Measurements from ENCODE around the gene UBE2Q2. TPM values are rescaled to one million over a fixed set of nuclear protein-coding genes. Genes with fewer than 3 reads are reported as not detected.
A peak's percentile ranks its signal among the peaks of the same experiment; 100 is the strongest.

Gene UBE2Q2
- total RNA-seq, 1 donor from 2014 or later: 47.7 TPM

DNA sequence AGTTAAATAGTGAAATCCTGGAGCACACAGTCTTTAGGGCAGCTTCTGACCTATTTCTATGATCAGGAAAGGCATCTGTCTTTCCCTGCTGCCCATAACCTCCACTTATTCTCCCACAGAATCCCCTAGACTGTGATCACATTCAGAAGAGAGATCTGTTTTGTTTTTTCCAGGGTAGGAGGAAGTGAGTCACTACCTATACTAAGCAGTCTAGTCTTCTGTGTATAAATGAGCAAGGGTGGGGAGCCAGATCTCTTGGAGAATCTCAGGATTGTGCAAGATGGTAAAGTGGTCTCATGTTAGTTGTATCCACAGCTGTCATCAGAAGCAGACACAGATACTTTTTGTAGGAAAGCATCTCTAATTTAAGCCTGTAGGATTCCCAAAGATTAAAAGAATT lies 48.6 kb downstream of the UBE2Q2 start:
- no peaks in the 10 kb centered on the region for H3K9me3 Mint-ChIP-seq (ENCODE audit: unreplicated experiment)
- Histone ChIP-seq H2AFZ (ENCODE audit: low read depth, low read length) (peak overlapping the region; percentile 3), H3K36me3 (ENCODE audit: insufficient read depth, low read length) (peaks cover 6% of the 10 kb centered on the region)

DNA sequence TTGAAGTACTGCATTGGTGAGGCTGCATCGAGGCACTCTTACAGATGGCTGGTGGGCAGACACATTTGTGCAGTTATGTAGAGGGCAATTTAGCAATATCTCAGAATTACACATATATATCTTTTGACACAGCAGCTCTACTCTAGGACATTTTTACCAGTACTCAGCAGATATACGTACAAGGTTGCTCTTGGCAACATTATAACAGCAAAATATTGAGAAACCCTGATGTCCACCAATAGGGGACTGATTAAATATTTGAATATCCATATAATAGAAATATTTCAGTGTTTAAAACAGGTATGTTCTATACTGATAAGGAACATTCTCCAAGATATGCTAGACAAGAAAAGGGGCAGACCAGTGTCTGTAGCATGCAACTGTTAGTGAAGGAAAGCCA lies 52.5 kb downstream of the UBE2Q2 start:
- no peaks in the 10 kb centered on the region for H4K20me1 ChIP-seq (ENCODE audit: insufficient read depth, low read length)
- TF ChIP-seq, protein P1, sequence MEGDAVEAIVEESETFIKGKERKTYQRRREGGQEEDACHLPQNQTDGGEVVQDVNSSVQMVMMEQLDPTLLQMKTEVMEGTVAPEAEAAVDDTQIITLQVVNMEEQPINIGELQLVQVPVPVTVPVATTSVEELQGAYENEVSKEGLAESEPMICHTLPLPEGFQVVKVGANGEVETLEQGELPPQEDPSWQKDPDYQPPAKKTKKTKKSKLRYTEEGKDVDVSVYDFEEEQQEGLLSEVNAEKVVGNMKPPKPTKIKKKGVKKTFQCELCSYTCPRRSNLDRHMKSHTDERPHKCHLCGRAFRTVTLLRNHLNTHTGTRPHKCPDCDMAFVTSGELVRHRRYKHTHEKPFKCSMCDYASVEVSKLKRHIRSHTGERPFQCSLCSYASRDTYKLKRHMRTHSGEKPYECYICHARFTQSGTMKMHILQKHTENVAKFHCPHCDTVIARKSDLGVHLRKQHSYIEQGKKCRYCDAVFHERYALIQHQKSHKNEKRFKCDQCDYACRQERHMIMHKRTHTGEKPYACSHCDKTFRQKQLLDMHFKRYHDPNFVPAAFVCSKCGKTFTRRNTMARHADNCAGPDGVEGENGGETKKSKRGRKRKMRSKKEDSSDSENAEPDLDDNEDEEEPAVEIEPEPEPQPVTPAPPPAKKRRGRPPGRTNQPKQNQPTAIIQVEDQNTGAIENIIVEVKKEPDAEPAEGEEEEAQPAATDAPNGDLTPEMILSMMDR (IDR thresholded peaks at IDR 0.05; ENCODE audit: insufficient read depth, low read depth, low read length): no peak
- no peak for TF ChIP-seq EZH2 (IDR thresholded peaks at IDR 0.05; ENCODE audit: insufficient read depth, low read length)

More for the DNA sequence above, 48.6 kb downstream of the UBE2Q2 start:
- H3K27me3 Mint-ChIP-seq (ENCODE audit: low read depth, unreplicated experiment): no peaks in the 10 kb centered on the region
- peaks cover 15% of the 10 kb centered on the region for H3K4me1 ChIP-seq (ENCODE audit: insufficient read depth, low read length)
- peak overlapping the region; percentile 68 for H3K4me3 Mint-ChIP-seq (ENCODE audit: unreplicated experiment)
- H4K20me1 ChIP-seq (ENCODE audit: insufficient read depth, low read length): no peaks in the 10 kb centered on the region
- H3K9me3 ChIP-seq (ENCODE audit: insufficient read depth, low read depth, low read length): no peaks in the 10 kb centered on the region
- no peaks in the 10 kb centered on the region for H3K27me3 ChIP-seq (ENCODE audit: insufficient read depth, low read length)
- H3K4me3 ChIP-seq (ENCODE audit: insufficient read depth, low read depth, low read length): peak overlapping the region; percentile 2
- peak overlapping the region; percentile 89 for H3K27ac ChIP-seq (ENCODE audit: low read depth, low read length)
- peak overlapping the region; percentile 77 for H3K4me2 ChIP-seq (ENCODE audit: low read length)
- peak overlapping the region; percentile 94 for H3K27ac Mint-ChIP-seq (ENCODE audit: unreplicated experiment)
- H3K9ac ChIP-seq (ENCODE audit: low read length): peak overlapping the region; percentile 71
- peaks cover 32% of the 10 kb centered on the region for H3K4me1 Mint-ChIP-seq (ENCODE audit: low read depth, unreplicated experiment)
- TF ChIP-seq, protein P1 (IDR thresholded peaks at IDR 0.05; ENCODE audit: insufficient read depth, low read depth, low read length): no peak
- TF ChIP-seq EZH2 (IDR thresholded peaks at IDR 0.05; ENCODE audit: insufficient read depth, low read length): no peak
- peak; percentile 90 for DNase-seq (ENCODE audit: low read depth)
- peaks cover 18% of the 10 kb centered on the region for H3K36me3 Mint-ChIP-seq (ENCODE audit: low read depth, unreplicated experiment)
- no peak for FAIRE-seq
- peaks cover 16% of the 10 kb centered on the region for H3K79me2 ChIP-seq (ENCODE audit: insufficient read depth, low read length)

DNA sequence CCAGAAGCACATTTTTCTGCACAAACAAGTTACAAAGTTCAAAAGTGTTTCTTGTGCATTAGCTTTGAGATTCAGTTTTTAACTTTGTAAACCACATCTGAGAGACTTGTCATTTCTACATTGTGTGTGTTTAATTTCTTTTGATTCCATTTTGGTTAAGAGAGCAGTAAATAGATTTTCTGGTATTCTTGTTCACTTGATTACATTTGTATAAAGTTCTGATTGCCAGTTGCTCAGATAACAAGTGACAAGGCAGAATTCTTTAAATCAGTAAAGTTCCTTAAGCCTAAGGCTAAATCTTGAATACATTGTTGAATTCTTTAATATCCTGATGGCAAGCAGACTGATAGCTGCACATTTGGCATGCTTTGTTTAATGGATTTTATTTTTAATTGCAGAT lies 57.3 kb downstream of the UBE2Q2 start:
- Histone ChIP-seq H3K79me2 (ENCODE audit: insufficient read depth, low read length) (peaks cover 18% of the 10 kb centered on the region), H3K4me3 (ENCODE audit: insufficient read depth, low read depth, low read length) (no peak overlapping the region), H3K36me3 (ENCODE audit: insufficient read depth, low read length) (peaks cover 9% of the 10 kb centered on the region), H4K20me1 (ENCODE audit: insufficient read depth, low read length) (peaks cover 10% of the 10 kb centered on the region), H3K27me3 (ENCODE audit: insufficient read depth, low read length) (no peaks in the 10 kb centered on the region), H3K4me1 (ENCODE audit: insufficient read depth, low read length) (peaks cover 13% of the 10 kb centered on the region), H3K9ac (ENCODE audit: low read length) (no peak overlapping the region), H3K27ac (ENCODE audit: low read depth, low read length) (no peak overlapping the region), H3K4me2 (ENCODE audit: low read length) (no peak overlapping the region), H3K9me3 (ENCODE audit: insufficient read depth, low read depth, low read length) (no peaks in the 10 kb centered on the region), H2AFZ (ENCODE audit: low read depth, low read length) (no peak overlapping the region)
- DNase-seq (ENCODE audit: low read depth): no peak
- Mint-ChIP-seq H3K9me3 (ENCODE audit: unreplicated experiment) (no peaks in the 10 kb centered on the region), H3K27me3 (ENCODE audit: low read depth, unreplicated experiment) (no peaks in the 10 kb centered on the region), H3K36me3 (ENCODE audit: low read depth, unreplicated experiment) (peaks cover 7% of the 10 kb centered on the region), H3K4me3 (ENCODE audit: unreplicated experiment) (no peak overlapping the region), H3K4me1 (ENCODE audit: low read depth, unreplicated experiment) (peaks cover 28% of the 10 kb centered on the region), H3K27ac (ENCODE audit: unreplicated experiment) (no peak overlapping the region)
- no peak for TF ChIP-seq EZH2 (IDR thresholded peaks at IDR 0.05; ENCODE audit: insufficient read depth, low read length)
- TF ChIP-seq, protein P1 (IDR thresholded peaks at IDR 0.05; ENCODE audit: insufficient read depth, low read depth, low read length): no peak
- FAIRE-seq: no peak

More for the DNA sequence above, 52.5 kb downstream of the UBE2Q2 start:
- Histone ChIP-seq H3K4me1 (ENCODE audit: insufficient read depth, low read length) (peaks cover 13% of the 10 kb centered on the region), H3K79me2 (ENCODE audit: insufficient read depth, low read length) (no peaks in the 10 kb centered on the region), H2AFZ (ENCODE audit: low read depth, low read length) (no peak overlapping the region), H3K4me3 (ENCODE audit: insufficient read depth, low read depth, low read length) (no peak overlapping the region), H3K4me2 (ENCODE audit: low read length) (no peak overlapping the region), H3K27ac (ENCODE audit: low read depth, low read length) (no peak overlapping the region), H3K27me3 (ENCODE audit: insufficient read depth, low read length) (no peaks in the 10 kb centered on the region), H3K9ac (ENCODE audit: low read length) (no peak overlapping the region), H3K36me3 (ENCODE audit: insufficient read depth, low read length) (peaks cover 14% of the 10 kb centered on the region), H3K9me3 (ENCODE audit: insufficient read depth, low read depth, low read length) (no peaks in the 10 kb centered on the region)
- no peak overlapping the region for H3K27ac Mint-ChIP-seq (ENCODE audit: unreplicated experiment)
- peaks cover 3% of the 10 kb centered on the region for H3K36me3 Mint-ChIP-seq (ENCODE audit: low read depth, unreplicated experiment)
- no peaks in the 10 kb centered on the region for H3K27me3 Mint-ChIP-seq (ENCODE audit: low read depth, unreplicated experiment)
- H3K4me3 Mint-ChIP-seq (ENCODE audit: unreplicated experiment): no peak overlapping the region
- peaks cover 17% of the 10 kb centered on the region for H3K4me1 Mint-ChIP-seq (ENCODE audit: low read depth, unreplicated experiment)
- no peaks in the 10 kb centered on the region for H3K9me3 Mint-ChIP-seq (ENCODE audit: unreplicated experiment)
- no peak for FAIRE-seq
- DNase-seq (ENCODE audit: low read depth): no peak

Data from astrocyte (in vitro differentiated cells and primary cell).